ENCODE data around the gene ADGRD1.

The ADGRD1 gene

GRCh38 chr12:131171029-131171428 is 217.3 kb downstream of the ADGRD1 start:
- no peak for DNase-seq
- in situ Hi-C loops (cut with HindIII; ENCODE audit: low pct_ligation_motif_present, low pct_unique_long_range_greater_than_20kb, low sequenced_read_pairs) = no loop called here

GRCh38 chr12:131174901-131175300 is 221.2 kb downstream of the ADGRD1 start:
- DNase-seq = no peak
- in situ Hi-C loops (cut with HindIII; ENCODE audit: low pct_ligation_motif_present, low pct_unique_long_range_greater_than_20kb, low sequenced_read_pairs) = no loop called here

DNA sequence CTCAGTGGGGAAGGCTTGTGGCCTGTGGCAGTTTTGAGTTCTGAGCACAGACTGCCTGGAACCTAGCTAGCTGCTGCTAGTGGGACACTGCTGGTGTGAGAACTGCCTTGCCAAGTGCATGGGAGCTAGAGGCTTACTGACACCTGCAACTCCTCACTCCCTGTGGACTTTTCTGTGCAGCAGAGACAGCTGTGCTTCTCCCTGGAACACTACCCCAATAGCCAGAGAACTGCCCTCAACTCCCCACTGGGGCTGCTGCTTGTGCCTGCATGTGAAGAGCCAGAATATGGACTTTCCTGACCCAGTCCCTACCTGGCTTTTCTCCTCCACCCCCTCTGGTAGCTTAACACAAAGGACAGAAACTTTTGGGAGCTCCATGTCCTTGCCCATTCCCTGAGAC is 222.6 kb downstream of the ADGRD1 start:
- in situ Hi-C loops (cut with HindIII; ENCODE audit: low pct_ligation_motif_present, low pct_unique_long_range_greater_than_20kb, low sequenced_read_pairs) = no loop called here
- no peak for DNase-seq

- in situ Hi-C loops (cut with HindIII; ENCODE audit: low pct_ligation_motif_present, low pct_unique_long_range_greater_than_20kb, low sequenced_read_pairs) = no loop called here
- no peak for DNase-seq
Observed at GRCh38 chr12:131176926-131177325, 223.2 kb downstream of the ADGRD1 start.

DNA sequence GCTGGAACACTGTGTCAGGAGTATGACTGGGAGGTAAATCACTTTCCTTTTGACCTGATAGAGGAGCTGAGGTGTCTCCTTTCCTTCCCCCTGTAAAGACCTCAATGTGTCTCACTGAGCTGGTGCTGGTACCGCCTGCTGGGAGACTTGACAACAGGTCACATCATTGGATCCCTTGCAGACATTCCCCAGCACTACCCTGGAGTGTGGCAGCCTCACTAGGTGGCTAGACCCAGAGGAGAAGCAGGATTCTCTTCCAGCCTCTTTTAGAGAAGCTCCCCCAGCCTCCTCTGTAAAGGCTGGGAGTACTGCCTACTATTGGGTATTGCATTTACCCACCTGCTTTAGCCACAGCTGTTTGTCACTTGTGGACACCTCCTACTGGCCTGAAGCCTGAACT is 223.9 kb downstream of the ADGRD1 start:
- in situ Hi-C loops (cut with HindIII; ENCODE audit: low pct_ligation_motif_present, low pct_unique_long_range_greater_than_20kb, low sequenced_read_pairs) = no loop called here
- DNase-seq = no peak

DNA sequence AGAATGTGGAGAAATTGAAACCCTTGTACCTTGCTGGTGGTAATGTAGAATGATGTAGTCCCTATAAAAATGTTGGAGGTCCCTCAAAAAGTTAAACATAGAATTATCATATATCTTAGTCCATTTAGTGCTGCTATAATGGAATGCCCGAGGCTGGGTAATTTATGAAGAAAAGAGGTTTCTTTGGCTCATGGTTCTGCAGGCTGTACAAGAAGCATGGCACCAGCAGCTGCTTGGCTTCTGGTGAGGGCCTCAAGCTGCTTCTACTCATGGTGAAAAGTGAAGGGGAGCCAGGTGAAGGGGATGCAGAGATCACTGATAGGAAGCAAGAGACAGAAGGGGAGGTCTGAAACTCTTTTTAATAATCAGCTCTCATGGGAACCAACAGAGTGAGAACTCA is 233.9 kb downstream of the ADGRD1 start:
- no peak for DNase-seq
- in situ Hi-C loops (cut with HindIII; ENCODE audit: low pct_ligation_motif_present, low pct_unique_long_range_greater_than_20kb, low sequenced_read_pairs) = no loop called here

DNA sequence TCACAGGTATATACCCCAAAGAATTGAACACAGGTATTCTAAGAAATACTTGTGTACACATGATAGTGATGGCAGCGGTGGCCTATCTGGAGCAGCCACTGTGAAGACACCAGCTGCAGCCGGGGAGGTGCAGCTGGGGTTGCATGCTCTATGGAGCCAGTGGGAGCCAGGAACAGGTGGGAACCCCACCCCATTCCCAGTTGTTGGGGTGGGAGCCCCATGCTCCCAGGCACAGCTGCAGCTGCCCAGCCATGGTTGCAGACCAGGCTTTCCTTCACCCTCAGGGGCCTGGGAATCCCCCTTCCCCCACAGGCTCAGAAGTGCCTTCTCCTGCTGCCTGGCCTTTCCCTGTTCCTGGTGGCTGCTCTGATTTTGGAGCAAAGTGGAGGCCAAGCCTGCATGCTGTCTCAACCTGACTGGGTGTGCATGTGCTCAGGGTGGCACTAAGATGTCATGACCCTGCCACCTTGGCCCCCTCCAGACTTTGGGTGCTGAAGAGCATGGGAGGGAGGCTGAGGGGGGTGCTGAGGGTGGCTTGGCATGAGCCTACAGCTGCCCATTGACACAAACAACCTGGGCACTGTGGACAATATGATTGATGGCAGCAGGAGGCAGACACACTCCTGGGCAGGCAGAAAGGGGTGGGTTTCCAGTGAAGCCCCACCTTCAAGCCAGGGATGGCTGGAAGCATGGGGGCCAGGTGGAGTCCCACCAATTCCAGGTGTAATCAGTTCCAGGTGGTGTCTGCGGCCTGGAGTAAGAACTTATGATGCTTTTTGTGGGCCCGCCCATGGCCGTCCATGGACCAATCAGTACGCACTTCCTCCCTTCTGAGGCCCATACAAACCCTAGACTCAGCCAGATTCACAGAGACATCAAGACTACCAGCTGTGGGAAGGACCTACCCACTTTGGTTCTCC is 234.7 kb downstream of the ADGRD1 start:
- in situ Hi-C loops (cut with HindIII; ENCODE audit: low pct_ligation_motif_present, low pct_unique_long_range_greater_than_20kb, low sequenced_read_pairs) = no loop called here
- no peak for DNase-seq

- DNase-seq = no peak
- in situ Hi-C loops (cut with HindIII; ENCODE audit: low pct_ligation_motif_present, low pct_unique_long_range_greater_than_20kb, low sequenced_read_pairs) = no loop called here
Observed at GRCh38 chr12:131189781-131190180, 236.1 kb downstream of the ADGRD1 start.

GRCh38 chr12:131190965-131191364 is 237.3 kb downstream of the ADGRD1 start:
- in situ Hi-C loops (cut with HindIII; ENCODE audit: low pct_ligation_motif_present, low pct_unique_long_range_greater_than_20kb, low sequenced_read_pairs) = no loop called here

More at GRCh38 chr12:131190965-131191364, 237.3 kb downstream of the ADGRD1 start:
- DNase-seq = no peak

Measured in ACHN (cell line).